ENCODE data around the gene COL3A1. TPM values are rescaled to one million over a fixed set of nuclear protein-coding genes. Genes with fewer than 3 reads are reported as not detected.
A peak's percentile ranks its signal among the peaks of the same experiment; 100 is the strongest.

The COL3A1 gene
- total RNA-seq, 1 donor from 2014 or later, result 123 TPM

DNA sequence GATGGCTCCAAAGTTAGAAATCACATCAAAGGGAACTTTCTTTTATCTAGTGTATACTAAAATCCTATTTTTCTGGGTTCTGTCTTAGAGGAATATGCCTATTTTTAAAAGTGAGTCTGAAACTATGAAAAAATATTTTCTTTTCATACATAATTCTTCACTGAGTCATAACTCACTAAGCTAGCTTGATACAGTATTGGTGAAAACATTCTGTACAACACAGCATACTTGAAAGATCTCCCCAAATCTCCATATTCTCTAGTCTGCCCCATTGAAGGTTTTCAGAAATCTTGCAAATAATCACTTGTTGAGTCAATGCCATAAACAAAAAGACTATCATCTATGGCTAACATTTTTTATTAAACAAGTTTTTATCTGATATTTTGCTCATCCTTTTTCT lies 44.5 kb downstream of the COL3A1 start:
- Histone ChIP-seq H3K36me3 (no peaks in the 10 kb centered on the region), H3K27me3 (no peaks in the 10 kb centered on the region), H3K4me3 (no peak overlapping the region), H3K27ac (no peak overlapping the region), H3K9me3 (no peaks in the 10 kb centered on the region), H3K4me1 (peaks cover 21% of the 10 kb centered on the region)
- DNase-seq (ENCODE audit: extremely low spot score in 2 of 2), result no peak
- TF ChIP-seq POLR2A (IDR thresholded peaks at IDR 0.05), result no peak
- TF ChIP-seq POLR2AphosphoS5 (IDR thresholded peaks at IDR 0.05; ENCODE audit: insufficient read depth in 1 of 2, low read depth in 1 of 2), result no peak
- TF ChIP-seq, protein P1, sequence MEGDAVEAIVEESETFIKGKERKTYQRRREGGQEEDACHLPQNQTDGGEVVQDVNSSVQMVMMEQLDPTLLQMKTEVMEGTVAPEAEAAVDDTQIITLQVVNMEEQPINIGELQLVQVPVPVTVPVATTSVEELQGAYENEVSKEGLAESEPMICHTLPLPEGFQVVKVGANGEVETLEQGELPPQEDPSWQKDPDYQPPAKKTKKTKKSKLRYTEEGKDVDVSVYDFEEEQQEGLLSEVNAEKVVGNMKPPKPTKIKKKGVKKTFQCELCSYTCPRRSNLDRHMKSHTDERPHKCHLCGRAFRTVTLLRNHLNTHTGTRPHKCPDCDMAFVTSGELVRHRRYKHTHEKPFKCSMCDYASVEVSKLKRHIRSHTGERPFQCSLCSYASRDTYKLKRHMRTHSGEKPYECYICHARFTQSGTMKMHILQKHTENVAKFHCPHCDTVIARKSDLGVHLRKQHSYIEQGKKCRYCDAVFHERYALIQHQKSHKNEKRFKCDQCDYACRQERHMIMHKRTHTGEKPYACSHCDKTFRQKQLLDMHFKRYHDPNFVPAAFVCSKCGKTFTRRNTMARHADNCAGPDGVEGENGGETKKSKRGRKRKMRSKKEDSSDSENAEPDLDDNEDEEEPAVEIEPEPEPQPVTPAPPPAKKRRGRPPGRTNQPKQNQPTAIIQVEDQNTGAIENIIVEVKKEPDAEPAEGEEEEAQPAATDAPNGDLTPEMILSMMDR (IDR thresholded peaks at IDR 0.05), result no peak
- intact Hi-C loops (cut with DNase I), result no loop called here

DNA sequence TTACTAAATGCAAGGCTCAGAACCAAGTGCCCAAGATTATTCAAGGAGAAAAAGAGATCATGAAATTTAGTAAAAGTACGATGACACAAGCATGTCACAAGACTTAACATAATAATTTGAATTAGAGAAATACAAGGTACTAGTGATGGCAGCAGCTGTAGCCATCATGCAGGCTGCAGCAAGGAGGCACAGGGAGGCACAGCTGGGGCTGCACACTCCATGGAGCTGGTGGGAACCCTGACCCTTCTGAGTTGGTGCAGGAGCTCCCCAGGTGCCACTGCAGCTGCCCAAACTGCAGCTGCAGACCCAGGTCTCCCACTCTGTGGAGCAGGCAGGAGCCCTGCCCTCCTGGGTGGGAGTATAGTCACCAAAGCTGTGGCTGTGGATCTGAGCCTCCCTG lies 46.0 kb downstream of the COL3A1 start:
- Histone ChIP-seq H3K36me3 (no peaks in the 10 kb centered on the region), H3K27me3 (no peaks in the 10 kb centered on the region), H3K4me1 (peaks cover 28% of the 10 kb centered on the region), H3K27ac (peak overlapping the region; percentile 83), H3K9me3 (no peaks in the 10 kb centered on the region), H3K4me3 (no peak overlapping the region)
- TF ChIP-seq, protein P1 (IDR thresholded peaks at IDR 0.05), result no peak
- no peak for TF ChIP-seq POLR2A (IDR thresholded peaks at IDR 0.05)
- no peak for TF ChIP-seq POLR2AphosphoS5 (IDR thresholded peaks at IDR 0.05; ENCODE audit: insufficient read depth in 1 of 2, low read depth in 1 of 2)
- no peak for DNase-seq (ENCODE audit: extremely low spot score in 2 of 2)
- intact Hi-C loops (cut with DNase I), result no loop called here

DNA sequence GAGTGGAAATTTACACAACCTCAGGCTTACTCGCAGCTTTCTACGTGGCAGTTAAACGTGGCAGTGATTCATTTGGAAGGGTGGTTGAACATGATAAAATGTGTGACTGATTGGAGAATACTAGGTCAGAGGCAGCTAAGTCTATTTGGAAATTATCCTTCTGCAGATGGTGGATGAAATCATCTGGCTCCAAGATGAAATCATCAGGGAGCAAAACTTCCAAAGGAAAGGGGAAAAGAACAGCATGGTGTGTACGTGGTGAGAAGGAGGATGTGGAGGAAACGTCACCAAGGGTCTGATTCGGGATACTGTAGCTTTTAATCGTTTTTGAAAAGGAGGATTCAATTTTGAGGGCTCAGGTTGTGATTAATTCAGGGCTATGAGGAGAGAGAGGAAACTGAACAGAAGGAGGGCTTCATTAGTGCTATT lies 47.9 kb downstream of the COL3A1 start:
- no peaks in the 10 kb centered on the region for H3K36me3 ChIP-seq
- intact Hi-C loops (cut with DNase I), result no loop called here
- H3K4me3 ChIP-seq, result no peak overlapping the region
- TF ChIP-seq, protein P1 (IDR thresholded peaks at IDR 0.05), result no peak
- TF ChIP-seq POLR2AphosphoS5 (IDR thresholded peaks at IDR 0.05; ENCODE audit: insufficient read depth in 1 of 2, low read depth in 1 of 2) (no peak), POLR2A (IDR thresholded peaks at IDR 0.05) (no peak)
- DNase-seq (ENCODE audit: extremely low spot score in 2 of 2), result no peak
- peaks cover 32% of the 10 kb centered on the region for H3K4me1 ChIP-seq
- H3K9me3 ChIP-seq, result no peaks in the 10 kb centered on the region
- no peaks in the 10 kb centered on the region for H3K27me3 ChIP-seq
- H3K27ac ChIP-seq, result peak overlapping the region; percentile 83

DNA sequence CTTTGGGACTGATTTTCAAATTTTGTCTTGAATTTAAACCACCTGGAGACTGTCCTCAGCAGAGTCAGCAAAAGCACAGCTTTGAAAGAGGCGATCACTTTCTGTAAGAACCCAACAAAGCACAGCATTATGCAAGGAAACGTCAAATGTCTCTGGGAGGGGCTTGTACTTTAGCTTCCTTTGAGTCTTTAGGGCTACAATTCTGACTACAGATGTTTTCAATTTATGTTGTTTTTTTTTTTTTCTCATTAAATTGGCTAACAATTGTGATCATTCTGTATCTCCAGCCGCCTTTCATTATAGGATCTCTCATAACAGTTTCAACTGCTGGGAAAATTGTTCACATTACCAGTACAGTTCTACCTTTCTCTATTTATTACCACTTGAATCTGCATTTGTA lies 48.3 kb downstream of the COL3A1 start:
- Histone ChIP-seq H3K9me3 (no peaks in the 10 kb centered on the region), H3K27ac (peak overlapping the region; percentile 83), H3K27me3 (no peaks in the 10 kb centered on the region), H3K4me1 (peaks cover 32% of the 10 kb centered on the region), H3K36me3 (no peaks in the 10 kb centered on the region), H3K4me3 (no peak overlapping the region)
- no peak for TF ChIP-seq POLR2AphosphoS5 (IDR thresholded peaks at IDR 0.05; ENCODE audit: insufficient read depth in 1 of 2, low read depth in 1 of 2)
- no peak for DNase-seq (ENCODE audit: extremely low spot score in 2 of 2)
- intact Hi-C loops (cut with DNase I), result no loop called here

DNA sequence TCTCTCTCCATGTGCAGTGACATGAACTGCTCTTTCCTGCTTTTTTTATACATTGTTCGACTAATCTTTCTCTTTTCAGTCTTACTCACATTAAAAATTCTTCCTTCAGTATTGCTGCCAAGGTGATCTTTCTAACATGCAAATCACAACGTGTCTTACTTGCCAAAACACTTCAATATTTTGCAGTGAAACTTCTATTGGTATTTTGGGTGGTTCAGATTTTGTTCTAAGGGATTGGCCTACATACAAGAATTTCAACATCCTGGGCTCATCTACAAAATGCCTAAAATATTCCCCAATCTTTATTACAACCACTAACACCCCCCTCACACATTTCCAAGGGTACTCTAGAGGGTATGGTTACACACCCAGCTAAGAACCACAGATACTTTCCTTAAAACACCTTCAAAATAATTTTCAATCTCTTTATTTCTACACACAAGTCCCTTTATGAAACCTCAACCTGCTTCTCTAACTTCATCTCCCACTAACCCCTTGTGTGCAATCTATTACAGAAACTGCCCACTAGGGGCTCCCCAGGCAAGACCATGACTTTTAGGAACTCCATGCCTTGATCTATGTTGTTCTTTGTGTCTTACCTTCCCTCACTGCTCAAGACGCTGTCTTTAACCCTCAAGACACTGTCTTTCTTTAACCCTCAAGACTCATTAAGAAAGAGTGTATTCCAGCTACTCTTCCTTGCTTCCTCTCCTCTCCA lies 50.9 kb downstream of the COL3A1 start:
- Histone ChIP-seq H3K4me1 (peaks cover 25% of the 10 kb centered on the region), H3K4me3 (no peak overlapping the region), H3K9me3 (no peaks in the 10 kb centered on the region), H3K27me3 (no peaks in the 10 kb centered on the region), H3K27ac (peak overlapping the region; percentile 46), H3K36me3 (no peaks in the 10 kb centered on the region)
- TF ChIP-seq POLR2AphosphoS5 (IDR thresholded peaks at IDR 0.05; ENCODE audit: insufficient read depth in 1 of 2, low read depth in 1 of 2), result no peak
- TF ChIP-seq, protein P1 (IDR thresholded peaks at IDR 0.05), result no peak
- TF ChIP-seq POLR2A (IDR thresholded peaks at IDR 0.05), result no peak
- intact Hi-C loops (cut with DNase I), result no loop called here
- no peak for DNase-seq (ENCODE audit: extremely low spot score in 2 of 2)

All from vagina (tissue), 2 donors.